Skeletal muscle satellite cell (primary cell): ENCODE data around the gene MAGI2.

Experiments used
- H3K27me3 ChIP-seq: 2 replicates; pipeline ENCODE4 v1.7.0; 2013; ENCODE audit warnings: low read length; ENCODE audit not compliant: control insufficient read depth, insufficient read depth
- H3K36me3 ChIP-seq: 2 replicates; pipeline ENCODE4 v1.7.0; 2013; ENCODE audit warnings: mild to moderate bottlenecking, control low read depth, low read length; ENCODE audit not compliant: insufficient read depth
- H3K4me1 ChIP-seq: 2 replicates; pipeline ENCODE4 v1.7.0; 2013; ENCODE audit warnings: low read length; ENCODE audit not compliant: control insufficient read depth, insufficient read depth
- H3K4me2 ChIP-seq: 2 replicates; pipeline ENCODE4 v1.7.0; 2013; ENCODE audit warnings: mild to moderate bottlenecking, low read length
- H3K4me3 ChIP-seq: 2 replicates; pipeline ENCODE4 v1.7.0; 2013; ENCODE audit warnings: low read length
- H3K9ac ChIP-seq: 2 replicates; pipeline ENCODE4 v1.7.0; 2013; ENCODE audit warnings: mild to moderate bottlenecking, low read depth, low read length, moderate library complexity
- H3K9me3 ChIP-seq: replicated peaks from 2 replicates; pipeline ENCODE4 v1.7.0; 2013; ENCODE audit warnings: mild to moderate bottlenecking, control low read depth, low read length

Gene MAGI2

GRCh38 chr7:79465551-79465950 is 12.1 kb upstream of the MAGI2 start:
- Histone ChIP-seq H3K27me3 (no peaks in the 10 kb centered on the region), H3K36me3 (no peaks in the 10 kb centered on the region), H3K9me3 (no peaks in the 10 kb centered on the region), H3K4me3 (no peak overlapping the region), H3K4me1 (peaks cover 12% of the 10 kb centered on the region), H3K9ac (no peak overlapping the region), H3K4me2 (no peak overlapping the region)

GRCh38 chr7:79464051-79464450 is 10.6 kb upstream of the MAGI2 start:
- Histone ChIP-seq H3K27me3 (no peaks in the 10 kb centered on the region), H3K9me3 (no peaks in the 10 kb centered on the region), H3K9ac (no peak overlapping the region), H3K4me1 (peaks cover 12% of the 10 kb centered on the region), H3K4me3 (no peak overlapping the region), H3K36me3 (peaks cover 2% of the 10 kb centered on the region), H3K4me2 (no peak overlapping the region)

GRCh38 chr7:79462390-79462789 is 8.9 kb upstream of the MAGI2 start:
- H3K27me3 ChIP-seq: no peaks in the 10 kb centered on the region
- H3K9ac ChIP-seq: no peak overlapping the region
- H3K4me2 ChIP-seq: no peak overlapping the region
- no peaks in the 10 kb centered on the region for H3K9me3 ChIP-seq
- peaks cover 2% of the 10 kb centered on the region for H3K36me3 ChIP-seq
- H3K4me1 ChIP-seq: peaks cover 12% of the 10 kb centered on the region
- no peak overlapping the region for H3K4me3 ChIP-seq

GRCh38 chr7:79461660-79462059 is 8.2 kb upstream of the MAGI2 start:
- Histone ChIP-seq H3K9me3 (no peaks in the 10 kb centered on the region), H3K4me2 (no peak overlapping the region), H3K27me3 (no peaks in the 10 kb centered on the region), H3K4me3 (no peak overlapping the region), H3K9ac (no peak overlapping the region), H3K36me3 (peaks cover 2% of the 10 kb centered on the region), H3K4me1 (peaks cover 12% of the 10 kb centered on the region)

GRCh38 chr7:79459381-79459780 is 5.9 kb upstream of the MAGI2 start:
- Histone ChIP-seq H3K27me3 (no peaks in the 10 kb centered on the region), H3K4me2 (no peak overlapping the region), H3K9me3 (no peaks in the 10 kb centered on the region), H3K36me3 (peaks cover 6% of the 10 kb centered on the region), H3K9ac (no peak overlapping the region), H3K4me3 (no peak overlapping the region), H3K4me1 (peaks cover 22% of the 10 kb centered on the region)

- H3K4me2 ChIP-seq: no peak overlapping the region
- no peaks in the 10 kb centered on the region for H3K9me3 ChIP-seq
- H3K27me3 ChIP-seq: no peaks in the 10 kb centered on the region
- peaks cover 22% of the 10 kb centered on the region for H3K4me1 ChIP-seq
- H3K36me3 ChIP-seq: peaks cover 6% of the 10 kb centered on the region
- H3K9ac ChIP-seq: no peak overlapping the region
- no peak overlapping the region for H3K4me3 ChIP-seq
These were observed 5.3 kb upstream of the MAGI2 start for GRCh38 chr7:79458796-79459195.

- H3K36me3 ChIP-seq: peaks cover 6% of the 10 kb centered on the region
- H3K27me3 ChIP-seq: no peaks in the 10 kb centered on the region
- peak overlapping the region; percentile 99 for H3K4me2 ChIP-seq
- peak overlapping the region; percentile 92 for H3K4me3 ChIP-seq
- H3K9me3 ChIP-seq: no peaks in the 10 kb centered on the region
- peaks cover 16% of the 10 kb centered on the region for H3K4me1 ChIP-seq
- H3K9ac ChIP-seq: peak overlapping the region; percentile 94
These were observed 1.8 kb upstream of the MAGI2 start for GRCh38 chr7:79455173-79455790.

GRCh38 chr7:79454361-79454960 is 994 bp upstream of the MAGI2 start:
- H3K27me3 ChIP-seq: no peaks in the 10 kb centered on the region
- peak overlapping the region; percentile 99 for H3K4me2 ChIP-seq
- H3K4me3 ChIP-seq: peak overlapping the region; percentile 92
- H3K9me3 ChIP-seq: no peaks in the 10 kb centered on the region
- H3K36me3 ChIP-seq: peaks cover 3% of the 10 kb centered on the region
- peak overlapping the region; percentile 94 for H3K9ac ChIP-seq
- H3K4me1 ChIP-seq: peaks cover 16% of the 10 kb centered on the region

- Histone ChIP-seq H3K27me3 (no peaks in the 10 kb centered on the region), H3K4me1 (peaks cover 16% of the 10 kb centered on the region), H3K9me3 (no peaks in the 10 kb centered on the region), H3K36me3 (peaks cover 3% of the 10 kb centered on the region), H3K4me3 (peak overlapping the region; percentile 92), H3K4me2 (peak overlapping the region; percentile 99), H3K9ac (peak overlapping the region; percentile 94)
These were observed 255 bp downstream of the MAGI2 start for GRCh38 chr7:79453266-79453557.

GRCh38 chr7:79452495-79453265 is 787 bp downstream of the MAGI2 start:
- Histone ChIP-seq H3K4me2 (peak overlapping the region; percentile 99), H3K36me3 (peaks cover 3% of the 10 kb centered on the region), H3K4me3 (peak overlapping the region; percentile 92), H3K9ac (peak overlapping the region; percentile 94), H3K4me1 (peaks cover 16% of the 10 kb centered on the region), H3K9me3 (no peaks in the 10 kb centered on the region), H3K27me3 (no peaks in the 10 kb centered on the region)

- peak overlapping the region; percentile 92 for H3K4me3 ChIP-seq
- no peaks in the 10 kb centered on the region for H3K27me3 ChIP-seq
- peaks cover 16% of the 10 kb centered on the region for H3K4me1 ChIP-seq
- peak overlapping the region; percentile 99 for H3K4me2 ChIP-seq
- H3K9ac ChIP-seq: peak overlapping the region; percentile 94
- H3K36me3 ChIP-seq: peaks cover 3% of the 10 kb centered on the region
- no peaks in the 10 kb centered on the region for H3K9me3 ChIP-seq
These were observed 1.4 kb downstream of the MAGI2 start for GRCh38 chr7:79452032-79452494.
